ENCODE results near the gene UTP11.
"Not testable (repeated sequence)": the region's sequence is repeated elsewhere in the genome, so short reads cannot be mapped to it uniquely, and the experiment has no call there.

The UTP11 gene, protein sequence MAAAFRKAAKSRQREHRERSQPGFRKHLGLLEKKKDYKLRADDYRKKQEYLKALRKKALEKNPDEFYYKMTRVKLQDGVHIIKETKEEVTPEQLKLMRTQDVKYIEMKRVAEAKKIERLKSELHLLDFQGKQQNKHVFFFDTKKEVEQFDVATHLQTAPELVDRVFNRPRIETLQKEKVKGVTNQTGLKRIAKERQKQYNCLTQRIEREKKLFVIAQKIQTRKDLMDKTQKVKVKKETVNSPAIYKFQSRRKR

DNA sequence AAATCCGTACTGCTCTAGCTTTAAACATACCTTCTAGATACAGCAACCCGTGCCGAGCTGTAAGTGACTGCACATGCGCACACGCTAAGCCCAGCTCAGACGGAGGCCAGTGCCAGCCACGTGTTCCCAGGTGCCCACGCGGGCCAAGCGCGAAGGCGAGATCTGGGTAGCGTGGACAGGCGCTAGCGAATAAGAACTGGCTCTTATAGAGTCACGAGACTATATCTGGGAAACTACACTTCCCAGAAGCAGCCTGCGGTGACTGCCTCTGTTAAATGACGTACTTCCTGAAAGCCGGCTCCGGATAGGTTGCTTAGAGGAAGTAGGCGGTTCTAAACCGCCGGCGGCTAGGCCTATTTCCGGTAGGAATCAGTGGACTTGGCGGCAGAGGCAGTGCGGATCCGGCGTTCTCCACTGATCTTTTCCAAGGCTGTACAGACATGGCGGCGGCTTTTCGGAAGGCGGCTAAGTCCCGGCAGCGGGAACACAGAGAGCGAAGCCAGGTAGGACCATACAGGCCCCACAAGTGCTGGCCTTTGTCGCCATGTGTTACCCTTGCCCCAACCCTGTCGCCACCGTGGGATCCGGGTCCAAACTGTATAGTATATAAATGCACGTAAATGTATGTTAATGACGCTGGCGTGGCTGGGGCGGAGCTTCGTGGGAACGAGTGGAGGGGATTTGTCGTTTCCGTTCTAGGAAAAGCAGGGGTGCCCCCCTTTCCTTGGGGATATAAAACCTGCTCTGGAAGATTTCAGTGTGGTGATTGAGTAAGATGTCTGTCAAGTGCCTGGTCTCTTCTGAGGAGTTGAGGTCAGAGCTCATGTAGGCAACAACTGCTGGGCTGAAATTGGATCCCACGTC lies at the start of gene UTP11:
Gene UTP11 (plus strand): TSS at position 372 of the 864 bp plus-strand sequence. CDS start 69 bp downstream, at position 441.
- DNase-seq: peak; percentile 100

DNA sequence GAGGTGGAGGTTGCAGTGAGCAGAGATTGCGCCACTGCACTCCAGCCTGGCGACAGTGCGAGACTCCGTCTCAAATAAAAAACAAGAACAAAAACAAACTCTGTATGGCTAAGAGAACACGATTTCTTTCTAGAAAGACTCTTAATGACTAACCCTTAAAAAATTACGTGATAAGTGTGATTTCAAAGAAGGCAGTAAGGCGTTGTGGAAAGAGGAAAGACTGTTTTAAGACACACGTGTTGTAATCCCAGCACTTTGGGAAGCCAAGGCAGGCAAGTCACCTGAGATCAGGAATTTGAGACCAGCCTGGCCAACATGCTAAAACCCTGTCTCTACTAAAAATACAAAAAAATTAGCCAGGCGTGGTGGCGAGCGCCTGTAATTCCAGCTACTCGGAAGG lies 48.4 kb upstream of the UTP11 start:
- not testable (repeated sequence) for DNase-seq

DNA sequence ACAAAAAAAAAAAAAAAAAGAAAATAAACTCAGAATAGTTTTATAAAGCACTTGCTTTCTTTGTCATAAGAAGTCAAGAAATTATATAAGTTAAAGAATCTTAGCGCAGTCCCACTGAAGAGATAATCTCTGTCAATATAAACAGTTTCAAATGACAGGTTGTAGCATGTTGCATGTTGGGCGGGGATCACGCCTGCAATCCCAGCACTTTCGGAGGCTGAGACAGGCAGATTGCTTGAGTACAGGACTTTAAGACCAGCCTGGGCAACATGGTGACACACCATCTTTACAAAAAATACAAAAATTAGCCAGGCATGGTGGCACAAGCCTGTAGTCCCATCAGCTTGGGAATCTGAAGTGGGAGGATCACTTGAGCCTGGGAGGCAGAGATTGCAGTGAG lies 47.2 kb upstream of the UTP11 start:
- no peak for DNase-seq

DNA sequence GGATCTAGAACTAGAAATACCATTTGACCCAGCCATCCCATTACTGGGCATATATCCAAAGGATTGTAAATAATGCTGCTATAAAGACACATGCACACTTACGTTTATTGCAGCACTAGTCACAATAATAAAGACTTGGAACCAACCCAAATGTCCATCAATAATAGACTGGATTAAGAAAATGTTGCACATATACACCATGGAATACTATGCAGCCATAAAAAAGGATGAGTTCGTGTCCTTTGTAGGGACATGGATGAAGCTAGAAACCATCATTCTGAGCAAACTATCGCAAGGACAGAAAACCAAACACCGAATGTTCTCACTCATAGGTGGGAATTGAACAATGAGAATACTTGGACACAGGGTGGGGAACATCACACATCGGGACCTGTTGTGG lies 38.9 kb upstream of the UTP11 start:
- not testable (repeated sequence) for DNase-seq

DNA sequence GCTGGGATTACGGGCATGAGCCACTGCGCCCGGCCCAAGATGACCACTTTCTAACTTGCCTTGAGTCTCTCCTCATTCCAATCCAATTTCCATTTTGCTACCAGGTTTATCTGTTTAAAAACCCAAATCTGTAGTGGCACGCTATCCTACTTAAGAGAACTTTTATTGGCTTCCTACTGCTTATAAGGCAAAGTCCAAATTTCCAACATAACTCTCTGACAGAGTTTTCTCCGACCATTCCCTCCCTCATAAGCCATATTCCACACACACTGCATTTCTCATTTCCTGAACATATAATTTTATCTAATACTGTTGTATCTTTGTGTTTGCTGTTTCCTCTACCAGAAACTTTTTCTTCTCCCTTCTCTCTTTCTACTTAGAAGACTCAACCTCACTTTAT lies 38.0 kb upstream of the UTP11 start:
- DNase-seq: no peak

DNA sequence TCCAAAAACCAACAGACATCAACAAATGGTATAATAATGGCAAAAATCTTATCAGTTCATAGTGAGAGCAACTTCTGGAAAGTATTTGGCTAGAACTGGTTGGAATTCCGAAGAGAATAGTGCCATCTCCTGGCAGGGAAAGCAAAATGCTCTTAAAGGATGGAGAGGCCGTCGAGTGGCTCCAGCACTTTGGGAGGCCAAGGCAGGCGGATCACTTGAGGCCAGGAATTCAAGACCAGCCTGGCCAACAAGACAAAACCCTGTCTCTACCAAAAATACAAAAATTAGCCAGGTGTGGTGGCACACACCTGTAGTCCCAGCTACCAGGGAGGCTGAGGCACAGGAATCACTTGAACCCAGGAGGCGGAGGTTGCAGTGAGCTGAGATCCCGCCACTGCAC lies 37.5 kb upstream of the UTP11 start:
- peak; percentile 53 for DNase-seq

DNA sequence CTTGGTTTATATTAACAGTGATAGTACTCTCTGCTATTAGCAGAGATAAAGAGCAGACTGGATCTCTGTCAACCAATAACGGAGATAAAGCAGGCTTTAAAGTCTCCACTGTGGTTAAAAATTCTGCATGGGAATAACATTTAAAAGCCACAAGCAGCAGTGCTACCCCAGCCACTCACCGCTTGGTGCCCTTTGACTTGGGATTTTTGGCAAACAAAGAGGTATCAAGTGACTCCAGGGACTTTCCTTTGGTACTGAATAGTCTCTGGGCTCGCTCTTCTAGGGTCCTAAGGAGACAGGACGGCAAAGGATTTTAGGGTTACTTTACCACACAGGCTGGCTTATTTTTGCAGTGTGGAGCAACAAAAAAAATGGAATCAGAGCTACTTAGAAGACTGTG lies 34.0 kb upstream of the UTP11 start:
- DNase-seq: no peak

DNA sequence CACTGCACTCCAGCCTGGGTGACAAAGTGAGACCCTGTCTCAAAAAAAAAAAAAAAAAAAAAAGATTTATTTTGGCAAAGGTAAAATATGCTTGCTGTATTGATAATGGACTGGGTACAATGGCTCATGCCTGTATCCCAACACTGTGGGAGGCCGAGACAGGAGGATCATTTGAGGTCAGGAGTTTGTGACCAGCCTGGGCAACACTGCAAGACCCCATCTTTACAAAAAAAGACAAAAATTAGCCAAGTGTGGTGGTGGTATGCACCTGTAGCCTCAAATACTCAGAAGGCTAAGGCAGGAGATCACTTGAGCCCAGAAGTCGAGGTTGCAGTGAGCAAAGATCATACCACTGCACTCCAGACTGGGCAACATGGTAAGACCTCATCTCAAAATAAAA lies 29.0 kb upstream of the UTP11 start:
- DNase-seq: no peak

DNA sequence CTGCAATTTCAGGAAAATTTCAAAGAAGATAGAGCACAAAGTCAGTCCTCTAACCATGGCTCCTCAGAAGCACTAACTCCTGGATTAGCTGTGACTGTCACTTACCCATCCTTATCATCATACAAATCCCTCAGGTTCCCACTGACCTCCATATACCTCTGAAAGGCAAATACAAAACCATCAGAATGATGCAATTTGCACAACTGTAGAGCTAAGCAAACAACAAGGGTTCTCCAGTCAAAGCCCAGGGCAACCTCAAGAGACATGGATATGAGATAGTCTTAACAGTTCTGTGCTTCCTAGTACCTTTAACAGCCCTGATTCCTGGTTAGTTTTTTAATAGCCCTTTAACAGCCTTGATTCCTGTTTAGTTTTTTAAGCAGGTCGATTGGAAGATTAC lies 24.9 kb upstream of the UTP11 start:
- no peak for DNase-seq

DNA sequence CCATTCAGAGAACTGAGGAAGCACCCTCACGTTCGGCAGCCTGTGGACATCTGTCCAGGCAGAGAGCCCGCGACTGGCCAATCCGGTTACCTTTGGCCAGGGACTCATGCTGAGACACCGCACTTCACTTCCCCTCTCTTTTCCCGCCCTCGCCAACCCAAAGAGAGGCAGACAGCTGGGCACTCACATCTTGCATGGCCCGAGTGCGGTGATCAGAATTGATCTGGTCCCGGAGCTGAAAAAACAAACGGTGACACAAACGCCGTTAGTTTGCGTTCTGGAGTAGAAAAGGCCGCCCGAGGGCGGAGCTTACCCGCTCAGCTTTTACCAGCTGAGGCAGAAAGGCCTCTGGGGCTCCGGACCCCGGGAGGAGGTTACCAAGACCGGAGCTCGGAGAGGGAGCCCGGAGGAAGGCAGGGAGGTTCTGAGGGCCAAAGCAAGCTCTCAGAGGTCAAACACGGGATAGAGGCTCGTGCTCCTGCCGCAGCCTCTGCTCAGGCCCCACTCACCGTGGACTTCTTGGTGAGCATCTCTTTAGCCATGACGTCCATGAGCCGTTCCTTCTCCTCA lies 23.1 kb upstream of the UTP11 start:
- no peak for DNase-seq

DNA sequence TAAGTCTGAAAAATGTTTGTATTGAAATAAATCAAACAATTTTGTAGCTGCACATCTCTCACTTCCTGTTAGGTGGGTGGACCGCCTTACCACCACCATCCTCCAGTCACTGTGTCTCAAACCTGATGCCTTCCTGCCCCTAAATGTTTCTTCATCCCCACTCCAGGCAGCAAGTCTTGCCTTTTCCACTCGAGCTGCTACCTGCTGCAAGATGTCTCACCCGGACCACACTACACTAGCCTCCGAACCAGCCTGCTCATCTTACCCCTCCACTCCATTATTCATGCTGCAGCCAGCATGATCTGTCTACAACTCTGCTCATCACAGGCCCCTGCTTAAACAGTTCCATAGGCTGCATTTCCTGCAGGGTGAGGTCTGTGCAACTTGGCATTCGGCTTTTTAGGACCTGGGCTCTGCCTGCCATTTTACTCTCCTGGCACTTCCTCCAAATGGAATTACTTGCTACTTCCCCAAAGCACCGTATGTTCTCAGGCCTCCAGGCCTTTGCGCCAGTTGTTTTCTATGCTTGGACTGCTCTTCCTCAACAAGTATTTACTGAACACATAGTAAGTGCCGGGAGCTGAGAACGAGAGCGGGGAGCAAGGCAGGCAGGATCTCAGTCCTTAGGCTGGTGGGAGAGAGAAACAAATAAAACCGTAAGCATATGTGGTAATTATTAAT lies 17.5 kb upstream of the UTP11 start:
- DNase-seq: no peak

DNA sequence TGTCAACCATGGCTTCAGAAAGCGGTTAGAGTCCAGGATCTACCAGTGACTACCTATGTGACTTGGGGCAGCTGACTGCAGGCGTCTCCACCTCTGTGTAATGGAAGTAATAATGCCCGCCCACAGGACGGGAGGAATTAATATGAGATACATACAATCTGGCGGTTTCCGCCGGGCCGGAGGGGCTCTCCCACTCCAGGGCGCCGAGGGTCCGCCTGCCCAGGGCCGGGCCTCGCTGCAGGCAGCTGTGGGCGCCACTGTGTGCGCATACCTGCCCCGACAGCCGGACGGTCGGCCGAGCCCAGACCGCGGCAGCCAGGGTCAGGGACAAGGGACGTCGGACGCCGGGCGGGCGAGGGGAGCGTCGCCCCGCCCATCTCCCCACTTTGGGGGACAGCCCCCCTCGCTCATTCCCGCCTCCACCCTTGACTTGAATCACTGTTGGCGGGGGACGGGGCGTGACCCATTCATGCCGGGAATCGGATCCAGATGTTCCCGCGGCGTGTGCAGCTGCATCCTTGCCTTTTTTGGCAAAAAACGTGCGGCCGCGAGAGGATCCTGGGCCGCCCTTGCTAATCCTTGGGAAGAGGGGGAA lies 16.7 kb upstream of the UTP11 start:
- no peak for DNase-seq

DNA sequence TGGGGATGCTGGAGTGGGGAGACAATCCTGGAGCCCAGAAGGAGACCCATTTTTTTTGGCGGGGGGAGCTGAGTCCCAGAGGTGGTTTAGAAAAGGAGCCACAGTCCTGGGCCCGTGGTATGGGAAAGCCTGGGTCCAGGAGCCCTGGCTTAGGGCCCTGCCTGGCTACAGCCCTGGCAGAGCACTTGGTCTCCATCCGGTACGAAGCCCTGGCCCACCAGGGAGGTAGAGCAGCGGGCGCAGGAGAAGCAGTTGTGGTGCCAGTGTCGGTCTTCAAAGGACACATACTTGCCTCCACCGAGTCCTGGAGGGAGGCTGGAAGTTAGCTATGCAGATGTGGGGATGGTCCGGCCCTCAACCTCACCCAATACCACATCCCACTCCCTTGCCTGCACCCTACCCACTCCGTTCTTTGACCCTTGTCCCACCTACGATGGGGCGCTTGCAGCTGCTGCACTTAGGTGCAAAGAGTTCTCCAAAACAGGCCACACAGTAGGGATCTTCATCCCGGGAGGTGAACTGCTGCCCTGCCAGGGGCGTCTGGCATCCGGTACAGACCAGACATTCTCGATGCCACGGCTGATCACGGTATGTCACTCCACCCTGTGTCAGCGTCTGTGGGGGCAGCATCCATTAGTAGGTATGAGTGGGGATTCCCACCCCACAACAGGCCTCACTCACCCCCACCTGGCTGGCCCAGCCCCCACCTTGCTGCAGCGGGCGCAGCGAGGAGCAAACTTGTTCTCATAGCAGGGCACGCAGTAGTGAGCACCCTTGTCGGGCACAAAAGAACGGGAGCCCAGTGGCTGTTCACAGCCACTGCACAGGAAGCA lies 15.1 kb upstream of the UTP11 start:
- no peak for DNase-seq

DNA sequence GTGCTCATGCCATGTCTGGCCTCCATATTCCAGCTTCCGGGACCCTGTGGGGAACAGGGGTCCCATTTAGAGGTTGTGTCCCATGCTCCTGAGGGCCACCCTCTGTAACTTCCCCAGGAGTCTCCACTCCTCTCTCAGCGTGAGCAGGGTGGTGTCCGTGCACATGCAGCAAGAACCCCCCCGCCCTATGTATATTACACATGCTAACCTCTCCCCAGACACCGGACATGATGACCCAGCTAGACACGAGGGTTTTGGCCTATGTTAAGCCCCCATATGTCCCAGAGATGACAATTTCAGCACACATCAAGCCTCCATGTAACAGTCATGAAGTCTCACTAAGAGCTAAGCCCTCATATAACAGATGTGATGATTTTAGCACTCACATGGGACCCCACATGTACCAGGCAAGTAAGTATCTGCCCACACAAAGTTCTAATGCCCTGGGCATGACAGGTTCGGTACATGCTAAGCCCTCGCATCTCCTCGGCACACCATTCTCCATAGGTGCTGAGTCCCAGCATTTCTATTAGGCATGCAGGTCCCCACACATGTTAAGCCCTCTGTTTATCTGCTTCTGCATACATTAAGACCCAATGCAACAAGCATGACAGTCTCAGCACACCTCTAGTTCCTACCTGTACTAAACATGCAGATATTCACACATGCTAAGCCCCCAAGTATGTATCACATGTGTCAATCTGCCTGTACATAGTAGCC lies 14.3 kb upstream of the UTP11 start:
- DNase-seq: no peak

DNA sequence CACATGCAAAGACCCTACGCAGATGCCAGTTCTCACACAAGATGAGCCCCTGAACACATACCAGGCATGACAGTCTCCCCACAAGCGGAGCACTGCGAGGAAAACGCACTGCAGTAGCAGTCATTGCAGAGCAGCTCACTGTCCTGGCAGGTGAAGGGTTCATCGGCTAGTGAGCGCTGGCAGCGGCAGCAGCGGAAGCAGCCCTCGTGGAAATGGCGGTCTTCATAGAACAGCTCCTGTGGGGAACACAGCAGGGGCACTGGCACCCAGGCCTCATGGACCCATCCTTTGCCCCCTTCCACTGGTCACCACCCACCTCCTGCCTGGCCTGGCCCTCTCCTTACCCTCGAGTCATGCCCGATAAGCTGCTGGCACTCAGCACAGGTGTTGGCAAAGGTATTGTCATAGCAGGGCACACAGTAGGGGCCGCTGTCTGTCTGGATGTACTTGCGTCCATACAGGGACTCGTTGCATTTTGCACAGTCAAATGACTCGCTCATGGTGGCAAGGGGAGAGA lies 13.6 kb upstream of the UTP11 start:
- DNase-seq: no peak

DNA sequence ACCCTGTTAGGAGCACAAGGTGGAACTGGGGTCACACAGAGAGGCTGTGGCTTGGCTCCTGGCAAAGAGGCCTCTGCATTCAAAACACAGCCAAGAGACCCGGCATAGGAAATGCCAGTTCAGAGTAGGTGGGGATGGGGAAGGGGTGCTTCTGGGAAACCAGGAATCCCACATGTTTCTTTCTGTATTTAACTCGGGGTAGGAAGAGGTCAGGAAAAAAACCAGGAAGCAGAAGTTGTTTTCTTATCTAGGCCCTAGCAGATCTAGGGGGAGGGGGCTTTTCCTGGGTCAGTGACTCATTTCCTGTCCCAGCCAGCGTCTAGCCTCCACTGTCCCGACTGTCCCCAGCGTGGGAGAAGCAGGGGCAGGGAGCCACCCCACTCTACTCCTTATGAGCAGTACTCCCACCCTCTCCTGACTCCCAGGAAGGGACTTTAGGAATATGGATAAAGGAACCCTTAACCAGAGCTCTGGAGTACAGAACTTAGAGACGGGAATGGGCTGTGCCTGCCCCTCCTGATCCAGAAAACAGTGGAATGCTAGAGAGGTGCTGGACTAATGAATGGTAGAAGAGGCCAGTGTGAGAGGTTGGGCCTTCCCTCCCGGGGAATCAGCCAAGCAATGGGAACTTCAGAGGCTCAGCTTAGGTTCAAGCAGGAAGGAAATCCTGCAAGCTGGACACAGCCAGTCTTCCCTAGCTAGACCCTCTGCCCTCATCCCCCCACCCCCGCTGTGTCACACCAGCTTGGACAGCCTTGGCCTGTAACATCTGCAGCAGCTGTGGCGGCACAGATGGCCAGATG lies 12.9 kb upstream of the UTP11 start:
- DNase-seq: no peak

DNA sequence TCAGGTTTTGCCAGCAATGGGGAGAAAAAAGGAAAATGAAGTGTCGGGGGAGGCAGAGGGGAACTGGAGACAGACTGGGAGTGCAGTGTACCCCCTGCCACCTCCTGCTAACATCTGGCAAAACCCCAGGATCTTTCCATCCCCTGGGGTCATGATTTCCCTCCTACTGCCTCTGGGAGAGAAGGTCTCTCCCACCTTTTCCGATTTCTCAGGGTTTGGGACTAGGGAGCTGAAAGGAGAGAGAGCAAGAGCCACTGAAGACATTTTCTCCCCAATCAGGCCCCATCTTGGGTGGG lies 12.4 kb upstream of the UTP11 start:
- no peak for DNase-seq

DNA sequence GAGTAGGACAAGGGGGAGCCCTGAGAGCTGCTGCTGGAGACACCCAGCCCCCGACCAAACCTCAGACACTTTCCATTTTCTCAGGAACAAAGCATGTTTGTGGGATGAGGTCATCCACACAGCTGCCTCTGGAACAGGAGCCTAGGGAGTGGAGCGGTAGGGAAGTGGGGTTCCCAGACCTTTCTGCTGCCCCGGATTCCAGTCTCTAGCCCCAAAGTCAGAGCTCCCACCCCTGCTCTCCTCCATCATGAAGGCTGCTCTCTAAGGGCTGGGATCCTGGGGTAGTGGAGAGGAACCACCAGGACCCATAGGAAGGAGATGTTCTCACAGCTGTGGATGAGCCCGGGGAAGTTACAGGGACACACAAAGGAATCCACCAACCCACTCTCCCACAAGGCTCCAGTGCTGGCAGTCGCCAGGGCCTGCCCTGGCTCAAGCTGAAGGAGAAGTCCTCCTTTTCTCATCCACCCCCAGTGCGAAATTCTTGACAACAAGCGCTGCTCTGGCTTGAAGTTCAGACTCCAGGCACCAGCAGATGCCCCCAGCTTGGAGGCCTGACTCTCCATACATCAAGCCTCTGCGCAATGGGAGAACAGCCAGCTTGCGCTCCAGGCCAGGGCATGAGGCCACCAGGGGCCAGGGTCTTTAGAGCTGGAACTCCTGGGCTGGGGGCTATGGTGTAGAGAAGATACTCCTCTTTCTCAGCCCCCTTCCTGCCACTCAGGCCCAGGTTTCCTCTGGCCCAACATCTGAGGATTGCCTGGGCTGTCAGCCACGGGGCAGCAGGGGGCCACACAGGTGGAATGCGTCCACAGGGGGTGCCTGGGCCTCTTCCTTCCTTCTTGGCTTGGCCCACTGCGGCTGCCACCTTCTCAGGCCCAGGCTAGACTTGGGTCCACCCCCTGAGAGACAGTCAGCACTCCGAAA lies 11.7 kb upstream of the UTP11 start:
- DNase-seq: no peak
